ENCODE measurements around the gene LAYN. TPM values are rescaled to one million over a fixed set of nuclear protein-coding genes. Genes with fewer than 3 reads are reported as not detected.

Gene LAYN
- total RNA-seq, 1 donor from 2014 or later, result 3.7 TPM

DNA sequence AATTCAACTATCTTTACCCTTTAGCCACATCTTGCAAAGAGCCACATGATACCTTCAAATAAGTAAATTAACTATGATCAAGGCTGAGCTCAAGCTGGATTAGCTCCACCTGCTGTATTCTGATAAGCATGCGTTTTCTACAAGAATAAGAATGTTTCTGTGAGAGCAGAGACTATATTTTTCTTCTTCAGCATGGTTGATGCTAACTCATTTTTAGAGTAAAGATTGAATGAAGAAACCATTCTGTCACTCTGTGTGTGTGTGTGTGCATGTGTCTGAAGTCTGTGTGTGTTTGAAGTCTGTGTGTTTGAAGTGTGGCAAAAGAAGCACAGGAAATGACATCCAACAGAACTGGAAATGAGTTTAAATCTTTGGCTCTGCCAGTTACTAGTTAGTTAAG is 12.0 kb upstream of the LAYN start:
- DNase-seq (ENCODE audit: missing footprints) (no peak), ATAC-seq (no peak)
- intact Hi-C loops (cut with DNase I), result no loop called here

DNA sequence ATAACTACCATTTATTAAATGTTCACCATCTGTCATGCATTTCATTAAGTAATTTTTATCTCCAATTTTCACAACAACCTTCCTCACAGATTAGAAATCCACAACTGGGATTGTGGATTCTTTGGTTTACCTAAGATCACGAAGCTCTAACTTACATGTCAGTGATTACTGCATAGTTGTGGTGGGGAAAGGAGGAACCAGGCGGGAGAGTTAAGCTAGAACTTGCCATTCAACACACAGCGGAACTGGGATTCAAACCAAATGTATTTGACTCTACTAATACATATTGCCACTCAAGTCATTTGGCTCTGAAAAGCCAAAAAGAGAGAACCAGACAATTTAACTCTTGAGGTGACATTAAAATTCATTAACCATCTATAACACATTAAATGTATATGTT is 10.4 kb upstream of the LAYN start:
- ATAC-seq, result no peak
- intact Hi-C loops (cut with DNase I), result no loop called here

DNA sequence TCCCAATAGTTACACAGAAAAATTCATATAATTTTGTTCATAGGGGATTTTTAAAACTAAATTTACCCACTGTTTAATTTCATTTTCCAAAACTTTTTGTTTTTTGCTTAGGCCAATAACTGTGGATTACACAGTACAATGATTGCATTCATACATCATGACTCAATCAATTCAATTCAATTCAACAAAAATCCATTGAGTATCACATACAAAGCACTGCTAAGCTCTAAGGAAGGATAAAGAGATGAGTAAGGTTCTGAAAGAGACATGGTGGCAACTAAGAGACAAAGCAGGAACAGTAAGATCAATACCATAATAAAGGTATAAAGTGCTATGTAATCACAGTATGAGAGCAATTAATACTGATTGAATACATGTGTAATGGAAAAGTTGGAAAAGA is 9.4 kb upstream of the LAYN start:
- intact Hi-C loops (cut with DNase I), result no loop called here
- DNase-seq (ENCODE audit: missing footprints) (no peak), ATAC-seq (no peak)

More for the DNA sequence above, 10.4 kb upstream of the LAYN start:
- DNase-seq (ENCODE audit: missing footprints), result no peak

DNA sequence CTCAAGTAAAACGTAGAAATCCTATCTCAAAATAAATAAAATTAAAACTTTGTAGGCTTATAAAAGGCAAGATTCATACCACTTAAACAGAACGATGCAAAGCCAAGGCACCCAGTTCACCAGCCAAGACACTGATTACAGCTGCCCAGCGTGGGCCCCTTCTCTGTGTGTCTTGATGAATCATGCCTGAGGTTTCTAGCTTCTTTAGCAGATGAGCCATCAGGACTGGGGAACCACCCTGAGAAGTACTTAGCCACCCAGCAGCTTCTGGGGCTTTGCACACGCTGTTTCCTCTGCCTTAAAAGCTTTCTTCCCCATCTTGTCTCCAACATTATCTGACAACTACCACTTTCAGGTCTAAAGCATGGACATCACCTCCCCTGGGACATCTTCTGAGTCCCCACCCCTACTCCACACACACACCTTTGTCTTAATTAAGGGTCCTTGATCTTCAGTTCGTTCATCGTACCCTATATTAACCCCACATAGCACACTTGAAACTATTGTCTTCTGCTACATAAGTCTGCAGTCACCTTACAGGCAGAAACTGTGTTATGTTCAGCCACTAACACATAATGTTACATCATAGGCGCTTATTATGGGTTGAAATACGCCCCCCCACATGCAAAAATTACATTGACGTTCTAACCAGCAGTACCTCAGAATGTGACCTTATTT is 8.7 kb upstream of the LAYN start:
- DNase-seq (ENCODE audit: missing footprints) (no peak), ATAC-seq (no peak)
- intact Hi-C loops (cut with DNase I), result no loop called here

DNA sequence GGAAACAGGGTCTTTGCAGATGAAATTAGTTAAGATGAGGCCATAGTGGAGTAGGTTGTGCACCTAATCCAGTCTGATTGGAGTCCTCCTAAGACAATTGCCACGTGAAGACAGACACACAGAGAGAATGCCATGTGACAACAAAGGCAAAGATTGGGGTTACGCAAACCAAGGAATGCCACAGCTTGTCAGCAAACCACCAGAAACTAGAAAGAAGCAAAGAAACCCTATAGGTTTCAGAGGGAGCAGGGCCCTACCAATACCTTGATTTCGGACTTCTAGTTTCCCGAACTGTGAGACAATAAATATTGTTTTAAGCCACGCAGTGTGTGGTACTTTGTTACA is 8.2 kb upstream of the LAYN start:
- no peak for DNase-seq (ENCODE audit: missing footprints)
- no peak for ATAC-seq
- intact Hi-C loops (cut with DNase I), result no loop called here

DNA sequence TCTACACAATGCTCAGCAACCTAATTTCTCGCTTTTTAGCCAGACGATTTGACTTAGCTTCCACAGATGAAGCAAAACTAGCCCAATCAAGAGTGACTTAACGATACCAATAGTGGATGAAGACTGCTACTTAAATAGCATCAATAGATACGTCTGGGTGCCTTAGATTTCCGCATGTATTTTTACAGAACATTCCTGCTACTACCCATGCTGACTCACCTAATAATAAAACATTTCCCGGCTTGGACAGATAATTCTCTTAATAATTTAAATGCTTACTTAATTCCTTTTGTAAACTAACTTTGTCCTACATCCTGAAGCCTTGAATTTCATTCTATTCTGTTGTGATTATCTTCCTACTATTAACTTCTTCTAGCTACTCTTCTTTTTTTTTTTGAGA is 5.2 kb upstream of the LAYN start:
- intact Hi-C loops (cut with DNase I), result no loop called here
- DNase-seq (ENCODE audit: missing footprints), result no peak
- ATAC-seq, result no peak

DNA sequence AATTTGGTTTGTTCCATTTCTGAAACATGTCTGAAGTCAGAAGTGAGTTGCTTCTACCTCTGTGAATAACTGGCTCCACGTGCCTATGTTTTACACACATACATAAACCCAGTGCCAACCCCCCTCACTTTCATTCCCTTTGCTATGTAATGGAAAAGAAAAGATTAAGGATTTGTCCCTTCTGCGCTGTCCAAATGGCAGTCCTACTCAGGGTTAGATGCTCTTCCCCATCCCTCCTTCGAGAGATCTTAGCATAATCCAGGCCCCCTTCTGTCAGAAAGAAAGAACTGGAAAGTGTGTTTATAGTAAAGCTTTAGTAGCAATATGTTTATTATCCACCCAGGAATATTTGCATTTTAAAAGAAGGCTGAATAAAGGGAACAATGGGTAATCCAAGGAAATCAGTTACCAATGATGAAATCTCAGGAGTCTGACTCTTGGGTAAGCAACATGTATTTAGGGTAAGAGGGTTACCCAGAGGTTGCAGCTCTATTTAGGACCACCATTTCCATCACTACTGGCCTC is 3.1 kb upstream of the LAYN start:
- intact Hi-C loops (cut with DNase I), result no loop called here
- ATAC-seq, result no peak
- DNase-seq (ENCODE audit: missing footprints), result no peak

DNA sequence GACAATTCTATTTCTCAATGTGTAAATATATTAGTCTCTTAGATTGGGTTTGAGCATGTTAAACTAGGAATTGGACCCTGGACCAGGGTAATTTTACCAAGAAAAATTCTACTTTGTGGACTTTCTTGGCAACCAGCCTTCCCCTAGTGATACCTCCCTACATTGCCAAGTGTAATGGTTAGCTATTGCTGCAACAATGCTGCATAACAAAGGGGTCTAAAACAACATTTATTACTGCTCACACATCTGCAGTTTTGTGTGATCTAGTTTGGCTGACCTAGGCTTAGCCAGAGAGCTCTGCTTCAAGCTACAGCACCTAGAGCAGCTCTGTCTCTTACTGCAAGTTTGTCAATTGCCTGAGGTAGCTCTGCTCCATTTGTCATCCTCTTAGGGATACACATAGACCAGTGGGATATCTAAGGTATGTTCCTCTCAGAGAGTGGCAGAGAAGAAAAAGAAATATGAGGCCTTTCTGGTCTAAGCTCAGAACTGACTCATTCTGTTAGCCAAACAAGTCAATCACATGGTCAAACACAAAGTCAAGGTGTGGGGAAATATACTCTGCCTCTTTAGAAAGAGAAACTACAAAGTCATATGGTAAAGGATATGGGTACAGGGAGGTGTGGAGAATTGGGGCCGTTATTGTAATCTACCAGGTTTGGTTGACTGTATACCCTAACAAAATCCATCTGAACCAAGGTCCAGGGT is 2.0 kb upstream of the LAYN start:
- intact Hi-C loops (cut with DNase I), result no loop called here
- no peak for ATAC-seq
- DNase-seq (ENCODE audit: missing footprints), result no peak

DNA sequence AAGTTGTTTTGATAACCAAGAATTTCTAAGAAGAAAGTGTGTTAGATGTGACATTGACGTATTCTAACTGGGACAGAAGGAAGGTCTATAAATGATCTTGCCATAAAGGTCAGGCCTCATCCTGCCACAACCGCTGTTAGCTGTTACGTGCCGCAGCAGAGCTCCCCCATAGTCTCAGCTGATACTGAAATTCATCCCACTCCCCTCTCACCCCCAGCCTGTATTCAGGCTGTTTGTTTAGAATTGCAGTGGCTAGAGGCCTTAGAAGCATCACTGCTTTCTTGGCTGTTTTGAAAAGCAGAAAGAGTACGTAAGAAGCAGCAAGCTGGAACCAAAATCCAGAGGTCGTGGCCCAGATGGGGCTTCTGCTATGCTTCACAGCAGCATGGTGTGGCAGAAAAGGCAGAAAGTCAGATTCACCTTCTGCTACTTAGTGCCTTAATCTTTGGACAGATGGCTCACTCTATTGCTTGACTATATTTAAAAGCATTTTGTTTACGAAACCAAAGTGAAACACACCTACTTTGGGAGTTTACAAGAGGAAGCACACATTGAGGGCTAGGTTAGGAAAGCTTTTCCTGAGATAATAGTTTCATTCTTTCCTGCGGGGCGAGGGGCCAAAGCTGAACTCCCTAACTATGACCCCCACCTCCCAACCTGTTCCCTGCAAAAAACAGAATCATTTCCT is 950 bp upstream of the LAYN start:
- ATAC-seq (no peak), DNase-seq (ENCODE audit: missing footprints) (no peak)
- intact Hi-C loops (cut with DNase I), result loop anchor here (10.0 kb wide), 1 partner anchor 255 kb away; no protein-coding TSS in a partner anchor

DNA sequence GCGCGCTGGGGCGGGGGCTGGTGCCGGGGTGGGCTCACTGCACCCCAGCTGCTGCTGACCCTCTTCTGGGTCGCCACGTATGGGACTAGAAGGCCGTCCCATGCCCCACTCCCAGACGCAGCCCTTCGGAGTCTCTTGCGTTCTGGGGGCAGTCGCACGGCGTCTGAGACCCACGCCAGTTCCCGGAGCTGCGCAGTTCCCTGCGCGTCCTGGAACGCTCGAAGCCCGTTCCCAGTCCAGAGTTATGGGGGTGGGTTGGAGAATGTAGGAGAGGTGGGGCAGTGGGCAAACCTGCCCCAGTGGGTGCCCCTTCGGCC is 375 bp downstream of the LAYN start:
- intact Hi-C loops (cut with DNase I), result loop anchor here (10.0 kb wide), 1 partner anchor 256 kb away; no protein-coding TSS in a partner anchor
- ATAC-seq, result peak; percentile 21

DNA sequence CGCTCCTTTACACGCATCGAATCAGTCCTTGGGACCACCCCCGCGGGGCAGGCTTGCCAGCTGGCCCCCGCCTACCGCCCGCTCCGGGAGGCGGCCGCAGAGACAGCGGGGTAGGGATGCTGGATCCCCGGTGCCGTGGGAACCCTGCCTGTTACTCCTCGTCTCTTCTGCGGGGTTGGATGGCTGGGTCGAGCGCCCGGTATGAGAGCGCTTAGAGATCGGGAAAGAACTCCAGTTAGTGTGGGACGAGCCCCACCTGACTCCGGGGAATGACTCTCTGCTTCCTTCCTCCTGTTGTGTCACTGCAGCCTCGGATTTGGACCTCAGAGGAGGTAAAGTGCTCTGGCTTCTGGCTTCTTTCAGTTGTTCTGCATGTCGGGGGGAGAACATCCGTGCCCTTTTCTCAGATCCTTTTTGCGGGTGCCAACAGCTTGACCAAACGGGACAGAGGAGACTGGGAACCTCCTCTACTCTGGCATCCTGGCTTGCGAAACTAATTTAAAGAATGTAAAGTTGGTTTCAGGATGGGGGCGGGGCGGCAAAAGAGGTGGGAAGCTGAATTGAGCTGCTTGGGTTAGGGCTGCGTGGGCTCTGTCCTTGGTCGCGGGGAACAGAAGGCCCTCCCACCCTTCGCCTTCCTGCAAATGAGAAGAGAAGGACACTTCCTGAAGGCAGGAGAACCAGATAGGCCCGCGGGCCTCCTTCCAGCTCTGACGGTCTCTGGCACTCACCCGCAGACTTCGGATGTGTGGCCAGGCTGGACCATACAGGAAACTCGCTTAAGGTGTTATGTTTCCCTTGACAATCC is 938 bp downstream of the LAYN start:
- intact Hi-C loops (cut with DNase I), result loop anchor here (10.0 kb wide), 1 partner anchor 257 kb away; no protein-coding TSS in a partner anchor
- ATAC-seq (peak; percentile 51), DNase-seq (ENCODE audit: missing footprints) (peak; percentile 68)

More for the DNA sequence above, 375 bp downstream of the LAYN start:
- DNase-seq (ENCODE audit: missing footprints), result no peak

DNA sequence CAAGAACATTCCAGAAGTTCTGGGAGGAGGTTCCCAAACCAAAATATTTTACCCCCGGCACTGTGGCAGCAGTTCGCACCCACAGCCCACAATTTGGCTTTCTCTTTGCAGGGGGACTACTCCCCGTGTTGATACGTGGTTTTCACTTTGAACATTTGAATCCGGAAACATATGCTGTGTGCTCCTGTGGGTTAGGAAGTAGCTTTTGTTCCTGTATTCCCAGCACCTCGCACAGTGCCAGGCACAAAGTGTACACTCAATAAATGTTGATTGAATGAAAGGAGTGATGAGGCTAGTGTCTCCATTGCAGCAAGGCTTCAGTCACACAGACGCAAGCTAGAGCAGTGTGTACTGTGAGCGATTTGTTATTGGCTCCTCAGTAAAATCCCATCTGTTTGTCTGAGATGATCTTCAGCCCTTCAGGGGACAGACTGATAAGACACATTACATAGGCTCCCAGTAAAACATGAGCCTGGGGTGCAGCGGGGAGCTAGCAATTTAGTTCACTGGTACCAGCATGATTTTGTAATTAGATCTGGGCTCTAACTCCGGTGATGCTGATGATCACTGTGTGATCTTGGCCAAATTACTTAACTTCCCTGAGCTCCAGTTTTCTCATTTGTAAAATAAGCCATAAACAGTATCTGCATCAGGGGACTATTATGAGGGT is 2.2 kb downstream of the LAYN start:
- ATAC-seq (no peak), DNase-seq (ENCODE audit: missing footprints) (no peak)
- intact Hi-C loops (cut with DNase I), result loop anchor here (10.0 kb wide), 1 partner anchor 258 kb away; no protein-coding TSS in a partner anchor

DNA sequence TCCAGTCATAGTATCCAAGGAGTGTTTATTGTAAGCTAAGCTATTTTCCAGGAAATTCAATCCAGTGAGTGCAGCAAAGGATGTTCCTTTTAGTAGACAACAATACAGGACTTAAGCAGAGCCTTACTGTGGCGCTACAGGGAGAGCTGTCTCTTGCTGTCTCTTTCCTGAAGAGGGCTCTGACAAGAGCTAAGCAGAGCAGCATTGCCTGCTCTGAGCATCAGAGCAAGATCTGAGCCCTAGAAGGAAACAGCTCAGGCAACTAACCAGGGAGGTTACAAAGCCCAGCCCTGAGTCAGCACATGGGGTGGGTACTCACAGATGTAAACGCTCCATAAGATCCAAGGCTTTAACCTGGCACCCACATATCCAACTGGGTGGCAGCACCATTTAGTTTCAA is 8.0 kb downstream of the LAYN start:
- intact Hi-C loops (cut with DNase I), result loop anchor here (10.0 kb wide), 1 partner anchor 264 kb away; no protein-coding TSS in a partner anchor
- ATAC-seq (no peak), DNase-seq (ENCODE audit: missing footprints) (no peak)

DNA sequence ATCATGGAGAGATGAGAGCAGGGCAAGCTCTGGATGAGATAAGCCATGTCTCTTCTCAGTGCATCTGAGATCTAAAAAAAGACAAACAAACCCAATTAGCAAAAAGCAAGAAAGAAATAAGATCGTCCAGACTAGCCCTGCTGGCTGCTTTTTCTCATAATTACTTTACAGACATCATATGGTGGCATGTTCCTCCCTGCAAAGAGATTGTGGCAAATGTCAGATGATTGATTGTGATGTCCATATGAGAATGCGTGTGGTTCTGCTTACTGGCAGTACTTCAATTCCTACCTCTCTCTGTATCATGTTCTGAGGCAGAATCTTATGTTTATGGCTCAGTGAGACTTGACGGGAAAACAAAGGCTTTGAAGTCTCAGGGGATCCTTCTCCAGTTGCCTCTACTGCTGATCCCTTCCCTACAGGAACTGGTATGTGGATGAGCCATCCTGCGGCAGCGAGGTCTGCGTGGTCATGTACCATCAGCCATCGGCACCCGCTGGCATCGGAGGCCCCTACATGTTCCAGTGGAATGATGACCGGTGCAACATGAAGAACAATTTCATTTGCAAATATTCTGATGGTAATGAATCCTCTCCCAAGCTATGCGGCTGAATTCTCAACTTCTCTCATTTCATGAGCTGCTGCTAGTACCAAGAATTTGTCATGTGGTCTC is 8.8 kb downstream of the LAYN start:
- intact Hi-C loops (cut with DNase I), result loop anchor here (10.0 kb wide), 1 partner anchor 265 kb away; no protein-coding TSS in a partner anchor
- DNase-seq (ENCODE audit: missing footprints) (no peak), ATAC-seq (no peak)

DNA sequence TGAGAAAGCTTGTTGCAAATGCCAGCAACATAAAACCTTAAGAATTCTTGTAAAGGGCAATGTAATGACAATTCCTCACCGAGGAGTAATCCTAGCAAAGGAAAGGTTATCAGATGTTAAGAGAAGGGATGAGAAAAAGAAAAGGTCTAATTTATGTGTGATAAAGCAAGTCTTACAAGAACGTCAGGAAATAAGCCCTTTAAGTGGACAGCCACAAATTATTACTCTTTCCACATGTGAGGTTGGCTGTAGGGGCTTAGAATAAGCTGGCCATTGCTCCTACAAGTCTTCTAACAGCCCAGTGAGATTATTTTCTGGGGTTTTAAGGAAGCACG is 9.3 kb downstream of the LAYN start:
- ATAC-seq (no peak), DNase-seq (ENCODE audit: missing footprints) (no peak)

DNA sequence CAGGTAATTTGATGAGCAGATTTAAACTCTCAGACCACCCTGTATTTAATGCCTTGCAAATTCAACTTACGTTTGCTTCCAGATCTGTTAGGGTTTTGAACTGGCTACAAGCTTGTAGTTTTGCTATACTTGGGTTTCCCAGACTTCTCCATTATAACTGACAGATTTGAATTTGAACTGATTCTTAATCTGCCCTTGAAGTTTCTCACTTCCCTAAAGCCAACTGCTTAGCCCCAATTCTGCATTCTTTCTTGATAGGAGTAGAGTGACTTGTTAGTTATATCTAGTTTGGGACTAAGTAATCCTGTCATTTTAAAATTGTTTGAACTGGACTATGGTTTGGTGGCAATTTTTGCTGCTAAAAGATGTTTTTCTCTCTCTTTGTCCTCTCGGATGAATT is 9.7 kb downstream of the LAYN start:
- DNase-seq (ENCODE audit: missing footprints) (no peak), ATAC-seq (no peak)
- intact Hi-C loops (cut with DNase I), result no loop called here

More for the DNA sequence above, 9.3 kb downstream of the LAYN start:
- intact Hi-C loops (cut with DNase I), result loop anchor here (10.0 kb wide), 1 partner anchor 265 kb away; no protein-coding TSS in a partner anchor

DNA sequence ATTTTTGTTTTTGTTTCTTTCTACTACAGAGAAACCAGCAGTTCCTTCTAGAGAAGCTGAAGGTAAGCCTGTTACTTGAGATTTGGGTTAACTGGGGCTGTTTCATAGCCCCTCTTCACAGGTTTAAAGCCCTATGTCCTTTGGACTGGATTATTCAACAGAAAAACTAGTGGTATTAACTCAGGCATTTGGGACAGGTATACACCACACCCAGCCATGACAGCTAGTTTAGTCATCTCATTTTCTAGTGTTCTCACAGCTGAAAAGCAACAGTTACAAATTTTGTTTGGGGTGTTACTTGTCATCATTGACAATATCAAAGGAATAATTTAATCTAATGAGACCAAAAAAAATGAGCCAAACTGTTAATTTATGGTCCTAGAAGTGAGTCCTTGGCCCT is 14.0 kb downstream of the LAYN start:
- ATAC-seq, result no peak
- intact Hi-C loops (cut with DNase I), result no loop called here
- DNase-seq (ENCODE audit: missing footprints), result no peak

DNA sequence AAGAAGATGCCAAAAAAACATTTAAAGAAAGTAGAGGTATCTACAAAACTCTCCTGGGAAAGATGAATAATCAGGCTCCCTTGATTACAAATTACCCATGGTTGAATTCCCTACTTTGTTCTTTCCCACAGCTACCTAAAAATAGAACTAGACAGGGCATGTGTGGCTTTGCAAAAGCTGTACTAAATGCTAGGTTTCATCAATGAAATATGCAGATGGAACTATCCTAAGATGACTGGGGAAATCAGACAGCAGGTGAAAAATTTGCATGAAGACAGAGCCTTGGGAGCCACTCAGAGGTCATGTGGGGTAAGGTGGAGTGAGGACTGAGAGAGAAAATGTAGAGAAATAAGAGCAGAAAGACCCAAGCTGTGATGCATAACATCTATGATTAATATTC is 14.7 kb downstream of the LAYN start:
- intact Hi-C loops (cut with DNase I), result no loop called here
- ATAC-seq (no peak), DNase-seq (ENCODE audit: missing footprints) (no peak)

Measured in Right ventricle myocardium inferior (tissue), 1 donor.